GM19452 (cell line): ENCODE results near the gene CRY2.
"Not testable (repeated sequence)": the region's sequence is repeated elsewhere in the genome, so short reads cannot be mapped to it uniquely, and the experiment has no call there.

Experiments
- ATAC-seq: cut with Tn5 transposase; IDR thresholded peaks from one replicate; pipeline ENCODE4 v1.9.1; 2021; ENCODE audit not compliant: unreplicated experiment

CRY2 gene

GRCh38 chr11:45846974-45847910, at the start of gene CRY2:
TSS of gene CRY2 (plus strand) at chr11:45847475. CDS start at chr11:45847491, 16 bp downstream.
- peak; percentile 88 for ATAC-seq

- ATAC-seq = no peak
These were observed 48.4 kb upstream of the CRY2 start for GRCh38 chr11:45798793-45799441.

GRCh38 chr11:45799562-45799961, 47.7 kb upstream of the CRY2 start:
- ATAC-seq = no peak

GRCh38 chr11:45800261-45800660, 47.0 kb upstream of the CRY2 start:
- ATAC-seq = no peak

GRCh38 chr11:45801723-45802315, 45.5 kb upstream of the CRY2 start:
- ATAC-seq = no peak

- no peak for ATAC-seq
These were observed 44.6 kb upstream of the CRY2 start for GRCh38 chr11:45802531-45803317.

- ATAC-seq = peak; percentile 21
These were observed 43.1 kb upstream of the CRY2 start for GRCh38 chr11:45803971-45804760.

- peak; percentile 97 for ATAC-seq
These were observed 42.4 kb upstream of the CRY2 start, which contains the start of gene SLC35C1 for GRCh38 chr11:45804761-45805304. TSS of gene SLC35C1 (plus strand) at chr11:45805149. CDS start at chr11:45805802, 653 bp downstream.

GRCh38 chr11:45805305-45806071, 41.8 kb upstream of the CRY2 start:
- ATAC-seq = peak; percentile 26

GRCh38 chr11:45806072-45806933, 41.0 kb upstream of the CRY2 start:
- no peak for ATAC-seq

GRCh38 chr11:45806937-45807791, 40.1 kb upstream of the CRY2 start:
- no peak for ATAC-seq

- no peak for ATAC-seq
These were observed 39.5 kb upstream of the CRY2 start for GRCh38 chr11:45807792-45808238.

GRCh38 chr11:45808427-45808826, 38.8 kb upstream of the CRY2 start:
- not testable (repeated sequence) for ATAC-seq

GRCh38 chr11:45809456-45810395, 37.5 kb upstream of the CRY2 start:
- ATAC-seq = no peak

- ATAC-seq = no peak
These were observed 36.7 kb upstream of the CRY2 start for GRCh38 chr11:45810431-45811108.

- no peak for ATAC-seq
These were observed 36.2 kb upstream of the CRY2 start for GRCh38 chr11:45811109-45811435.
